CD4-positive, CD25-positive, alpha-beta regulatory T cell (primary cell): Measurements from ENCODE around the gene TRPM3. TPM values are rescaled to one million over a fixed set of nuclear protein-coding genes. Genes with fewer than 3 reads are reported as not detected.

Experiments used
- ATAC-seq, 2 donors: fragments of 150-1000 bp; cut with Tn5 transposase; one replicate each; pipeline ENCODE4 v1.10.0; 2021; ENCODE audit warnings: low read depth in 2 of 2, moderate number of reproducible peaks in 2 of 2, moderate library complexity in 1 of 2
- DNase-seq, 3 donors: peaks; one replicate each; pipeline versions ENCODE4 v3.0.0 to v3.0.0-alpha.2; 2012 to 2022; ENCODE audit warnings: mixed read lengths in 1 of 3
- H3K27ac ChIP-seq: one replicate; pipeline ENCODE4 v1.7.0; 2013; ENCODE audit warnings: mild to moderate bottlenecking, low read length; ENCODE audit not compliant: insufficient read depth, poor library complexity, severe bottlenecking
- H3K27me3 ChIP-seq: one replicate; pipeline ENCODE4 v1.7.0; 2013; ENCODE audit warnings: low read length; ENCODE audit not compliant: control insufficient read depth, insufficient read depth
- H3K36me3 ChIP-seq: one replicate; pipeline ENCODE4 v1.7.0; 2013; ENCODE audit warnings: mild to moderate bottlenecking, low read length, moderate library complexity; ENCODE audit not compliant: control insufficient read depth, insufficient read depth
- H3K4me1 ChIP-seq: 2 replicates; pipeline ENCODE4 v1.7.0; 2013; ENCODE audit warnings: mild to moderate bottlenecking, low read length; ENCODE audit not compliant: insufficient read depth, control insufficient read depth, poor library complexity, severe bottlenecking
- H3K4me3 ChIP-seq: one replicate; pipeline ENCODE4 v1.7.0; 2013; ENCODE audit warnings: low read depth, mild to moderate bottlenecking, low read length, moderate library complexity
- H3K9me3 ChIP-seq, 2 experiments: 1 replicate in 1 of 2; 2 replicates in 1 of 2; pipeline ENCODE4 v1.7.0; 2013; ENCODE audit warnings: low read length in 2 of 2, mild to moderate bottlenecking in 1 of 2, moderate library complexity in 1 of 2; ENCODE audit not compliant: control insufficient read depth in 2 of 2
- H3K27ac Mint-ChIP-seq, 3 donors: one replicate each; pipeline ENCODE4 v1.8.0; 2020 to 2022; ENCODE audit warnings: mild to moderate bottlenecking in 3 of 3, mixed read lengths in 3 of 3, moderate library complexity in 2 of 3
- H3K27me3 Mint-ChIP-seq: one replicate; pipeline ENCODE4 v1.8.0; 2022; ENCODE audit warnings: mild to moderate bottlenecking, mixed read lengths
- H3K36me3 Mint-ChIP-seq: one replicate; pipeline ENCODE4 v1.8.0; 2020; ENCODE audit warnings: mixed read lengths
- H3K4me1 Mint-ChIP-seq, 4 donors: one replicate each; pipeline ENCODE4 v1.8.0; 2020 to 2022; ENCODE audit warnings: mixed read lengths in 4 of 4, mild to moderate bottlenecking in 1 of 4
- H3K4me3 Mint-ChIP-seq, 4 donors: one replicate each; pipeline ENCODE4 v1.8.0; 2020 to 2022; ENCODE audit warnings: mild to moderate bottlenecking in 4 of 4, mixed read lengths in 4 of 4, moderate library complexity in 3 of 4
- H3K9me3 Mint-ChIP-seq, 7 donors: one replicate each; pipeline ENCODE4 v1.8.0; 2020 to 2022; ENCODE audit warnings: mixed read lengths in 7 of 7, mild to moderate bottlenecking in 3 of 7, moderate library complexity in 2 of 7
- polyA plus RNA-seq, 4 donors: library from polyadenylated mRNA; unstranded; fragments of 300-500 nt; fragmentation: Illumina TruSeq; gene quantifications; one replicate each; pipeline ENCODE4 v1.2.3, GENCODE V29; 2021
- total RNA-seq: library from RNA; stranded (reverse); gene quantifications from one replicate; pipeline ENCODE4 v1.2.3, GENCODE V29; 2022

TRPM3 gene
- total and polyA plus RNA-seq, 5 donors from 2014 or later = not detected

GRCh38 chr9:71071633-71072032, 49.8 kb downstream of the TRPM3 start:
- Mint-ChIP-seq H3K9me3 (no peaks in the 10 kb centered on the region), H3K36me3 (no peaks in the 10 kb centered on the region), H3K27ac (no peak overlapping the region), H3K4me3 (no peak overlapping the region), H3K27me3 (no peaks in the 10 kb centered on the region), H3K4me1 (no peaks in the 10 kb centered on the region)
- Histone ChIP-seq H3K4me3 (no peak overlapping the region), H3K36me3 (no peaks in the 10 kb centered on the region), H3K9me3 (no peaks in the 10 kb centered on the region), H3K27ac (no peak overlapping the region), H3K4me1 (no peaks in the 10 kb centered on the region), H3K27me3 (no peaks in the 10 kb centered on the region)
- DNase-seq = no peak
- ATAC-seq = no peak

GRCh38 chr9:71058660-71059059, 62.8 kb downstream of the TRPM3 start:
- Mint-ChIP-seq H3K36me3 (no peaks in the 10 kb centered on the region), H3K9me3 (peaks cover 0 to 2% (median 0%) of the 10 kb centered on the region in 7 donors), H3K27me3 (no peaks in the 10 kb centered on the region), H3K4me3 (no peak overlapping the region), H3K4me1 (no peaks in the 10 kb centered on the region), H3K27ac (no peak overlapping the region)
- no peaks in the 10 kb centered on the region for H3K36me3 ChIP-seq
- ATAC-seq (no peak), DNase-seq (no peak)
- no peak overlapping the region for H3K27ac ChIP-seq
- no peaks in the 10 kb centered on the region for H3K9me3 ChIP-seq
- H3K4me3 ChIP-seq = no peak overlapping the region
- no peaks in the 10 kb centered on the region for H3K27me3 ChIP-seq
- no peaks in the 10 kb centered on the region for H3K4me1 ChIP-seq

GRCh38 chr9:71052287-71052686, 69.1 kb downstream of the TRPM3 start:
- Mint-ChIP-seq H3K36me3 (no peaks in the 10 kb centered on the region), H3K9me3 (peaks cover 0 to 7% (median 0%) of the 10 kb centered on the region in 7 donors), H3K4me1 (no peaks in the 10 kb centered on the region), H3K27me3 (no peaks in the 10 kb centered on the region), H3K27ac (no peak overlapping the region), H3K4me3 (no peak overlapping the region)
- Histone ChIP-seq H3K4me3 (no peak overlapping the region), H3K9me3 (no peaks in the 10 kb centered on the region), H3K27ac (no peak overlapping the region), H3K4me1 (no peaks in the 10 kb centered on the region), H3K36me3 (no peaks in the 10 kb centered on the region), H3K27me3 (no peaks in the 10 kb centered on the region)
- ATAC-seq (no peak), DNase-seq (no peak)

- no peaks in the 10 kb centered on the region for H3K36me3 Mint-ChIP-seq
- DNase-seq = no peak
- Histone ChIP-seq H3K4me3 (no peak overlapping the region), H3K9me3 (no peaks in the 10 kb centered on the region), H3K36me3 (no peaks in the 10 kb centered on the region), H3K27ac (no peak overlapping the region), H3K27me3 (no peaks in the 10 kb centered on the region), H3K4me1 (no peaks in the 10 kb centered on the region)
- no peaks in the 10 kb centered on the region for H3K4me1 Mint-ChIP-seq
- no peak overlapping the region for H3K27ac Mint-ChIP-seq
- no peaks in the 10 kb centered on the region for H3K27me3 Mint-ChIP-seq
- no peak for ATAC-seq
- peaks cover 0 to 5% (median 0%) of the 10 kb centered on the region in 7 donors for H3K9me3 Mint-ChIP-seq
- no peak overlapping the region for H3K4me3 Mint-ChIP-seq
Observed at GRCh38 chr9:71048280-71048679, 73.1 kb downstream of the TRPM3 start.

GRCh38 chr9:71042448-71042990, 78.9 kb downstream of the TRPM3 start:
- H3K9me3 ChIP-seq = no peaks in the 10 kb centered on the region
- Mint-ChIP-seq H3K4me3 (no peak overlapping the region), H3K4me1 (no peaks in the 10 kb centered on the region), H3K27ac (no peak overlapping the region), H3K9me3 (peaks cover 0 to 7% (median 0%) of the 10 kb centered on the region in 7 donors), H3K36me3 (no peaks in the 10 kb centered on the region), H3K27me3 (no peaks in the 10 kb centered on the region)
- no peaks in the 10 kb centered on the region for H3K36me3 ChIP-seq
- ATAC-seq = no peak
- no peaks in the 10 kb centered on the region for H3K4me1 ChIP-seq
- H3K27me3 ChIP-seq = no peaks in the 10 kb centered on the region
- DNase-seq = no peak
- no peak overlapping the region for H3K27ac ChIP-seq
- H3K4me3 ChIP-seq = no peak overlapping the region

- H3K4me3 Mint-ChIP-seq = no peak overlapping the region
- H3K9me3 Mint-ChIP-seq = peaks cover 0 to 11% (median 0%) of the 10 kb centered on the region in 7 donors
- no peaks in the 10 kb centered on the region for H3K27me3 Mint-ChIP-seq
- no peak overlapping the region for H3K27ac ChIP-seq
- H3K27ac Mint-ChIP-seq = no peak overlapping the region
- H3K27me3 ChIP-seq = no peaks in the 10 kb centered on the region
- no peaks in the 10 kb centered on the region for H3K36me3 Mint-ChIP-seq
- H3K4me3 ChIP-seq = no peak overlapping the region
- ATAC-seq = no peak
- DNase-seq = no peak
- no peaks in the 10 kb centered on the region for H3K4me1 Mint-ChIP-seq
- no peaks in the 10 kb centered on the region for H3K4me1 ChIP-seq
- H3K9me3 ChIP-seq = no peaks in the 10 kb centered on the region
- no peaks in the 10 kb centered on the region for H3K36me3 ChIP-seq
Observed at GRCh38 chr9:71037521-71037920, 83.9 kb downstream of the TRPM3 start.

GRCh38 chr9:71036501-71036900, 84.9 kb downstream of the TRPM3 start:
- no peak overlapping the region for H3K27ac Mint-ChIP-seq
- Histone ChIP-seq H3K36me3 (no peaks in the 10 kb centered on the region), H3K4me3 (no peak overlapping the region), H3K27me3 (no peaks in the 10 kb centered on the region), H3K4me1 (no peaks in the 10 kb centered on the region), H3K27ac (no peak overlapping the region), H3K9me3 (no peaks in the 10 kb centered on the region)
- H3K36me3 Mint-ChIP-seq = no peaks in the 10 kb centered on the region
- H3K4me1 Mint-ChIP-seq = no peaks in the 10 kb centered on the region
- DNase-seq (no peak), ATAC-seq (no peak)
- H3K27me3 Mint-ChIP-seq = no peaks in the 10 kb centered on the region
- H3K9me3 Mint-ChIP-seq = peaks cover 0 to 11% (median 0%) of the 10 kb centered on the region in 7 donors
- H3K4me3 Mint-ChIP-seq = no peak overlapping the region

- no peak overlapping the region for H3K4me3 ChIP-seq
- H3K36me3 ChIP-seq = no peaks in the 10 kb centered on the region
- H3K4me1 Mint-ChIP-seq = no peaks in the 10 kb centered on the region
- ATAC-seq (no peak), DNase-seq (no peak)
- H3K4me3 Mint-ChIP-seq = no peak overlapping the region
- no peaks in the 10 kb centered on the region for H3K27me3 ChIP-seq
- H3K27ac Mint-ChIP-seq = no peak overlapping the region
- no peaks in the 10 kb centered on the region for H3K4me1 ChIP-seq
- no peaks in the 10 kb centered on the region for H3K27me3 Mint-ChIP-seq
- H3K27ac ChIP-seq = no peak overlapping the region
- H3K9me3 Mint-ChIP-seq = peaks cover 0 to 4% (median 0%) of the 10 kb centered on the region in 7 donors
- no peaks in the 10 kb centered on the region for H3K9me3 ChIP-seq
- no peaks in the 10 kb centered on the region for H3K36me3 Mint-ChIP-seq
Observed at GRCh38 chr9:71032779-71033178, 88.6 kb downstream of the TRPM3 start.
